Mesothelial cell of epicardium (in vitro differentiated cells): Measurements from ENCODE around the gene BBS9. TPM values are rescaled to one million over a fixed set of nuclear protein-coding genes. Genes with fewer than 3 reads are reported as not detected.

Experiments
- DNase-seq, 2 experiments: peaks; one replicate each; pipeline ENCODE4 v3.0.0; 2021; ENCODE audit warnings: low spot score in 2 of 2; ENCODE audit not compliant: unreplicated experiment in 2 of 2
- H3K27ac Mint-ChIP-seq: 2 replicates; pipeline ENCODE4 v1.8.0; 2021; ENCODE audit warnings: mixed read lengths
- H3K27me3 Mint-ChIP-seq: 2 replicates; pipeline ENCODE4 v1.8.0; 2021; ENCODE audit warnings: low read depth, mixed read lengths
- H3K36me3 Mint-ChIP-seq: 2 replicates; pipeline ENCODE4 v1.8.0; 2021; ENCODE audit warnings: mixed read lengths
- H3K4me1 Mint-ChIP-seq: 2 replicates; pipeline ENCODE4 v1.8.0; 2021; ENCODE audit warnings: mixed read lengths
- H3K4me3 Mint-ChIP-seq: 2 replicates; pipeline ENCODE4 v1.8.0; 2021; ENCODE audit warnings: mild to moderate bottlenecking, moderate library complexity, mixed read lengths
- H3K9me3 Mint-ChIP-seq: 2 replicates; pipeline ENCODE4 v1.8.0; 2021; ENCODE audit warnings: mixed read lengths
- CTCF ChIP-seq: fragments of 200-600 bp; sonication (generic); IDR thresholded peaks from one replicate; pipeline ENCODE4 v1.5.0; 2021; ENCODE audit warnings: antibody characterized with exemption; ENCODE audit not compliant: unreplicated experiment
- total RNA-seq: library from RNA; stranded (reverse); gene quantifications from 3 replicates; pipeline ENCODE4 v1.2.1, GENCODE V29; 2021

Gene BBS9
- total RNA-seq, 1 donor from 2014 or later, result 26.9 TPM

DNA sequence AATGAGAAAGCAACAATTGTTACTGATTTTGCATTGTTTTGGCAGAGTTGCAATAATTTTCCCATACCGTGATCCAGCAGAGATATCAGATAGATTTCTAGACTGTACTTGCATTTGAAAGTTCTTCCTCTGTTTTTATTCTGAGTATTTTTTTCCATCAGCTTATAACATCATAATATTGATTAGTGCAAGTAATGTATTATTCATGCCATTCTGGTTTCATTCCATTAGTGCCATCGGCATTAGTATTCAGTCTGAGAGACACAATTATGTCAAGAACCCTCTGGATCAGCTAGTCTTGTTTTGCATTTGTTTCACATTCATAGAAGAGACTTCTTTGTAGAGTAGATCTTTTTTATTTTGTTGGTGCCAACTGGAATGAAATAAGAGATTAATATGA is 304.0 kb downstream of the BBS9 start:
- peaks cover 2% of the 10 kb centered on the region for H3K4me1 Mint-ChIP-seq
- no peak overlapping the region for H3K4me3 Mint-ChIP-seq
- DNase-seq, result no peak
- TF ChIP-seq CTCF, result no peak
- H3K36me3 Mint-ChIP-seq, result no peaks in the 10 kb centered on the region
- H3K27me3 Mint-ChIP-seq, result no peaks in the 10 kb centered on the region
- H3K9me3 Mint-ChIP-seq, result no peaks in the 10 kb centered on the region
- no peak overlapping the region for H3K27ac Mint-ChIP-seq

DNA sequence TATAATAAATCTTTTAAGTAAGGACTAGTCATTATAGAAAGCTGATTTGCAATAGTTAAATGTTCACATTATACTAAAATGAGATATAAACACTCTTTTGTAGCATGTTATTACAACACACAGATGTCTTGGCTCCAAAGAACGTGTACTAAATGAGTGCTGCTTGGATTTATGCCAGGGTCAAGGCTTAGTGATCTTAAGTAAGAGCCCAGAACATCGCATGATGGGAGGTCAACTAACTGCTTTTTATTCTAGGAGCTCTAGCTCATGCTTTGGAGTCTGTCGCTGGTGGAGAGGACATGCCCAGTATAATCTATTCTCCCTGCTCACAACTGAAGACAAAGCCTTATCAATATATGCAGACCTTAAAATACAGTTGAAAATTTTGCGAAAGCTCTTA is 315.1 kb downstream of the BBS9 start:
- H3K4me1 Mint-ChIP-seq, result peaks cover 11% of the 10 kb centered on the region
- no peak for TF ChIP-seq CTCF
- no peak for DNase-seq
- H3K36me3 Mint-ChIP-seq, result no peaks in the 10 kb centered on the region
- H3K9me3 Mint-ChIP-seq, result no peaks in the 10 kb centered on the region
- no peaks in the 10 kb centered on the region for H3K27me3 Mint-ChIP-seq
- H3K27ac Mint-ChIP-seq, result no peak overlapping the region
- no peak overlapping the region for H3K4me3 Mint-ChIP-seq

GRCh38 chr7:33446551-33446950 is 317.2 kb downstream of the BBS9 start:
- Mint-ChIP-seq H3K36me3 (no peaks in the 10 kb centered on the region), H3K27ac (no peak overlapping the region), H3K27me3 (no peaks in the 10 kb centered on the region), H3K4me3 (no peak overlapping the region), H3K9me3 (peaks cover 5% of the 10 kb centered on the region), H3K4me1 (peaks cover 11% of the 10 kb centered on the region)
- TF ChIP-seq CTCF, result no peak
- no peak for DNase-seq

DNA sequence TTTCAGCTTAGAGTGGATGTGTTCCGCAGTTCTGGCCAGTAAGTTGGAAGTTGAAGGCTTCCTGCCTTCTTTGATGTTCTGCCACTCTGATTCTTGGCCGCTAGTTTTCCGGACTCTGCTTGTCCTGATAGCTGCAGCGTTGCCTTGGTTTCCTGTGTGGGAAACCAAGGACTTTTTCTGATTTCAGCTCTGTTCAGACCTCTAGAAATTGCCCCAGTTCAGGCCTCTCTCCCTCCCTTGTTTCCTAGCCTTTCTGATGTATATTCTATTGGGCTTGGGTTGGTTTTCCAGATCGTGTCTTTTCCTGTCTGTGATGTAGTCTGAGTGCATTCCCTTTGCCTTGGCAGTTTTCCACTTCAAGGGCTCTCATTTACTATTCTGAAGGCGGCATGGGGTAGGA is 318.7 kb downstream of the BBS9 start:
- peaks cover 5% of the 10 kb centered on the region for H3K9me3 Mint-ChIP-seq
- DNase-seq, result no peak
- no peak overlapping the region for H3K4me3 Mint-ChIP-seq
- H3K36me3 Mint-ChIP-seq, result peaks cover 3% of the 10 kb centered on the region
- TF ChIP-seq CTCF, result no peak
- peaks cover 10% of the 10 kb centered on the region for H3K4me1 Mint-ChIP-seq
- H3K27ac Mint-ChIP-seq, result no peak overlapping the region
- no peaks in the 10 kb centered on the region for H3K27me3 Mint-ChIP-seq

GRCh38 chr7:33449847-33450246 is 320.5 kb downstream of the BBS9 start:
- H3K9me3 Mint-ChIP-seq, result peaks cover 5% of the 10 kb centered on the region
- peaks cover 3% of the 10 kb centered on the region for H3K36me3 Mint-ChIP-seq
- TF ChIP-seq CTCF, result no peak
- no peaks in the 10 kb centered on the region for H3K27me3 Mint-ChIP-seq
- H3K4me3 Mint-ChIP-seq, result no peak overlapping the region
- no peaks in the 10 kb centered on the region for H3K4me1 Mint-ChIP-seq
- H3K27ac Mint-ChIP-seq, result no peak overlapping the region
- DNase-seq, result no peak

DNA sequence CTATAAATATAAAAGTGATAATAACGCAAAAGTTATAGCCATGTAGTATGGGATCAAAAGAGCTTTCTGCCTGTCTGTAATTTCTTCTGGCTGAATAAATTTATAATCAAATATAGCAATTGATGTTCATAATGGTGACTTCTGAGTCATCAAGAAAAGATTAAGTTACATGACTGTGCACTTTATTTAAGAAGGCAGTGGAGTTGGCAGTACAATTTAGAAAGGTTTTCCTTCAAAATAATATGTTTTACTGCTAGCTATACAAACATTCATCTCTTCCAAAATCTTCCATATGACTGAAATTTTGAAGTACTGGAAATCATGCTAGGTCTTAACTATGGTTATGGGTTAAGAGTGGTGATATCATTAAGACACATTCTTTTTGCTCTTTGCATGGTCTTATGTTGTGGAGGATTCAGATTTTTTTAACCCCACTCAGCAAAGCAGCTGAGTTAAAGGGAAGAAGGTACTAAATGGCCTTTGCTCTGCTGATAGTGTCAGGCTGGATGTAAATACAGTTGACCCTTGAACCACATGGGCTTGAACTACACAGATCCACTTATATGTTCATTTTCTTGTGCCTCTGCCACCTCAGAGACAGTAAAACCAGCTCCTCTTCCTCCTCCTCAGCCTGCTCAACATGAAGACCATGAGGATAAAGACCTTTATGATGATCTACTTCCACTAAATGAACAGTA is 323.6 kb downstream of the BBS9 start:
- TF ChIP-seq CTCF, result no peak
- Mint-ChIP-seq H3K36me3 (peaks cover 3% of the 10 kb centered on the region), H3K27ac (no peak overlapping the region), H3K9me3 (peaks cover 5% of the 10 kb centered on the region), H3K4me1 (peaks cover 1% of the 10 kb centered on the region), H3K4me3 (no peak overlapping the region), H3K27me3 (no peaks in the 10 kb centered on the region)
- no peak for DNase-seq
